H9 (cell line): Measurements from ENCODE around the gene VWA3A. TPM values are rescaled to one million over a fixed set of nuclear protein-coding genes. Genes with fewer than 3 reads are reported as not detected.

Source experiments
- DNase-seq: peaks from one replicate; pipeline ENCODE4 v3.0.0-alpha.2; 2017
- H2AFZ ChIP-seq: one replicate; pipeline ENCODE4 v1.6.1; 2013; ENCODE audit warnings: mild to moderate bottlenecking, low read length, control low read depth, moderate library complexity
- H2AK5ac ChIP-seq: 2 replicates; pipeline ENCODE4 v1.6.1; 2013; ENCODE audit warnings: low read length, control low read depth, mixed read lengths; ENCODE audit not compliant: insufficient read length
- H2BK120ac ChIP-seq: one replicate; pipeline ENCODE4 v1.6.1; 2013; ENCODE audit warnings: low read depth, mild to moderate bottlenecking, low read length, control low read depth, inconsistent platforms; ENCODE audit not compliant: poor library complexity, severe bottlenecking
- H2BK12ac ChIP-seq: 2 replicates; pipeline ENCODE4 v1.6.1; 2013; ENCODE audit warnings: low read length, control low read depth, mixed read lengths, low read depth; ENCODE audit not compliant: insufficient read length
- H2BK15ac ChIP-seq: 2 replicates; pipeline ENCODE4 v1.6.1; 2013; ENCODE audit warnings: low read depth, low read length, control low read depth
- H2BK20ac ChIP-seq: one replicate; pipeline ENCODE4 v1.6.1; 2013; ENCODE audit warnings: low read depth, mild to moderate bottlenecking, low read length, control low read depth, inconsistent platforms; ENCODE audit not compliant: poor library complexity, severe bottlenecking
- H2BK5ac ChIP-seq: 2 replicates; pipeline ENCODE4 v1.6.1; 2013; ENCODE audit warnings: low read length, control low read depth, mixed read lengths; ENCODE audit not compliant: insufficient read length
- H3K14ac ChIP-seq: 2 replicates; pipeline ENCODE4 v1.6.1; 2013; ENCODE audit warnings: low read length, control low read depth; ENCODE audit not compliant: insufficient read depth
- H3K18ac ChIP-seq: 2 replicates; pipeline ENCODE4 v1.6.1; 2013; ENCODE audit warnings: low read depth, mild to moderate bottlenecking, mixed read lengths, low read length, control low read depth; ENCODE audit not compliant: insufficient read length
- H3K23ac ChIP-seq: 2 replicates; pipeline ENCODE4 v1.6.1; 2013; ENCODE audit warnings: low read length, control low read depth, mixed read lengths, low read depth; ENCODE audit not compliant: insufficient read length
- H3K23me2 ChIP-seq: 2 replicates; pipeline ENCODE4 v1.6.1; 2013; ENCODE audit warnings: low read depth, mild to moderate bottlenecking, mixed read lengths, low read length, control low read depth; ENCODE audit not compliant: insufficient read length, poor library complexity, severe bottlenecking
- H3K27ac ChIP-seq: 2 replicates; pipeline ENCODE4 v1.5.1; 2013; ENCODE audit warnings: low read length, control low read depth, mixed read lengths, low read depth; ENCODE audit not compliant: insufficient read length
- H3K27me3 ChIP-seq: 2 replicates; pipeline ENCODE4 v1.6.1; 2013; ENCODE audit warnings: low read length, control low read depth, inconsistent platforms; ENCODE audit not compliant: insufficient read depth
- H3K4ac ChIP-seq: 2 replicates; pipeline ENCODE4 v1.6.1; 2013; ENCODE audit warnings: low read depth, mild to moderate bottlenecking, control low read depth, inconsistent platforms, low read length, moderate library complexity
- H3K4me1 ChIP-seq: 2 replicates; pipeline ENCODE4 v1.6.1; 2013; ENCODE audit warnings: low read length, control low read depth, inconsistent platforms; ENCODE audit not compliant: insufficient read depth
- H3K4me2 ChIP-seq: 2 replicates; pipeline ENCODE4 v1.6.1; 2013; ENCODE audit warnings: low read length, control low read depth, mixed read lengths; ENCODE audit not compliant: insufficient read length, insufficient read depth
- H3K56ac ChIP-seq: 2 replicates; pipeline ENCODE4 v1.6.1; 2013; ENCODE audit warnings: low read depth, mild to moderate bottlenecking, mixed read lengths, low read length, control low read depth; ENCODE audit not compliant: insufficient read length
- H3K79me1 ChIP-seq: 2 replicates; pipeline ENCODE4 v1.6.1; 2013; ENCODE audit warnings: low read depth, mild to moderate bottlenecking, moderate library complexity, low read length, control low read depth, inconsistent platforms; ENCODE audit not compliant: insufficient read depth, poor library complexity, severe bottlenecking
- H3K79me2 ChIP-seq: 2 replicates; pipeline ENCODE4 v1.6.1; 2013; ENCODE audit warnings: low read length, control low read depth, inconsistent platforms; ENCODE audit not compliant: insufficient read depth
- H3K9ac ChIP-seq: 2 replicates; pipeline ENCODE4 v1.6.1; 2013; ENCODE audit warnings: low read length, control low read depth, mixed read lengths; ENCODE audit not compliant: insufficient read length; ENCODE audit errors: extremely low read depth
- H3K9me3 ChIP-seq: one replicate; pipeline ENCODE4 v1.6.1; 2013; ENCODE audit warnings: low read depth, low read length, inconsistent platforms; ENCODE audit not compliant: control insufficient read depth
- H3T11ph ChIP-seq: one replicate; pipeline ENCODE4 v1.6.1; 2013; ENCODE audit warnings: mild to moderate bottlenecking, low read length, control low read depth, inconsistent platforms
- H4K20me1 ChIP-seq: one replicate; pipeline ENCODE4 v1.6.1; 2013; ENCODE audit not compliant: control insufficient read depth, insufficient read length, insufficient read depth
- H4K5ac ChIP-seq: 2 replicates; pipeline ENCODE4 v1.6.1; 2013; ENCODE audit warnings: low read depth, mild to moderate bottlenecking, mixed read lengths, low read length, control low read depth; ENCODE audit not compliant: insufficient read length
- H4K8ac ChIP-seq: replicated peaks from 2 replicates; pipeline ENCODE4 v1.6.1; 2013; ENCODE audit warnings: low read length, control low read depth, mixed read lengths, low read depth; ENCODE audit not compliant: insufficient read length
- H4K91ac ChIP-seq: 2 replicates; pipeline ENCODE4 v1.6.1; 2013; ENCODE audit warnings: low read depth, mild to moderate bottlenecking, moderate library complexity, mixed read lengths, low read length, control low read depth; ENCODE audit not compliant: insufficient read length
- H3K27ac Mint-ChIP-seq, 3 experiments: 2 replicates in 2 of 3; 3 replicates in 1 of 3; pipeline ENCODE4 v1.8.0; 2020 to 2021; ENCODE audit warnings: mixed read lengths in 3 of 3, mild to moderate bottlenecking in 1 of 3, moderate library complexity in 1 of 3
- H3K27me3 Mint-ChIP-seq: 2 replicates; pipeline ENCODE4 v1.8.0; 2021; ENCODE audit warnings: low read depth, mild to moderate bottlenecking, moderate library complexity, mixed read lengths
- H3K36me3 Mint-ChIP-seq, 3 experiments: 2 replicates in 2 of 3; 3 replicates in 1 of 3; pipeline ENCODE4 v1.8.0; 2020 to 2021; ENCODE audit warnings: low read depth in 3 of 3, mixed read lengths in 3 of 3; ENCODE audit not compliant: insufficient read depth in 1 of 3
- H3K4me1 Mint-ChIP-seq, 2 experiments: 2 replicates each; pipeline ENCODE4 v1.8.0; 2020; ENCODE audit warnings: mixed read lengths in 2 of 2
- H3K4me3 Mint-ChIP-seq, 2 experiments: 2 replicates in 1 of 2; 3 replicates in 1 of 2; pipeline ENCODE4 v1.8.0; 2020 to 2021; ENCODE audit warnings: mild to moderate bottlenecking in 2 of 2, mixed read lengths in 2 of 2, moderate library complexity in 1 of 2
- H3K9me3 Mint-ChIP-seq, 2 experiments: 2 replicates in 1 of 2; 3 replicates in 1 of 2; pipeline ENCODE4 v1.8.0; 2020; ENCODE audit warnings: mild to moderate bottlenecking in 2 of 2, mixed read lengths in 2 of 2, moderate library complexity in 1 of 2
- CTCF ChIP-seq: fragments of 200-600 bp; sonication (generic); conservative IDR thresholded peaks from 3 replicates; pipeline ENCODE4 v1.8.0; 2021; ENCODE audit warnings: antibody characterized with exemption, mild to moderate bottlenecking
- WGBS: extraction: QIAGEN DNeasy Blood & Tissue Kit; methylation state at CpG from one replicate; pipeline ENCODE4 v1.1.7; 2013; ENCODE audit warnings: missing lambda C conversion rate, low lambda C conversion rate, mixed read lengths; ENCODE audit not compliant: insufficient read length; ENCODE audit errors: extremely low coverage; 5-methylcytosine and 5-hydroxymethylcytosine counted together
- total RNA-seq: library from RNA; stranded (reverse); gene quantifications from 2 replicates; pipeline ENCODE4 v1.2.1, GENCODE V29; 2021

The VWA3A gene
- total RNA-seq, 1 experiment from 2014 or later: not detected

- Histone ChIP-seq H3K79me2 (no peaks in the 10 kb centered on the region), H2BK20ac (no peak overlapping the region), H3K9me3 (no peaks in the 10 kb centered on the region), H4K8ac (no peak overlapping the region), H2BK15ac (no peak overlapping the region), H4K20me1 (no peaks in the 10 kb centered on the region), H3K9ac (no peak overlapping the region), H3K18ac (no peak overlapping the region), H3K23me2 (peaks cover 12% of the 10 kb centered on the region), H3T11ph (no peak overlapping the region), H2AK5ac (no peak overlapping the region), H3K56ac (no peak overlapping the region), H3K27ac (no peak overlapping the region), H4K5ac (no peak overlapping the region), H3K23ac (no peak overlapping the region), H4K91ac (no peak overlapping the region), H3K4me2 (peak overlapping the region; percentile 73), H3K14ac (no peak overlapping the region), H3K79me1 (no peaks in the 10 kb centered on the region), H2BK120ac (no peak overlapping the region), H3K27me3 (no peaks in the 10 kb centered on the region), H2BK12ac (no peak overlapping the region), H2BK5ac (no peak overlapping the region), H2AFZ (no peak overlapping the region), H3K4me1 (no peaks in the 10 kb centered on the region; the same call in 1 of the 2 replicates), H3K4ac (no peak overlapping the region)
- TF ChIP-seq CTCF: peak; percentile 90
- Mint-ChIP-seq H3K4me1 (peaks cover 28 to 35% of the 10 kb centered on the region in 2 experiments), H3K27me3 (peaks cover 13% of the 10 kb centered on the region), H3K9me3 (no peaks in the 10 kb centered on the region), H3K4me3 (peak overlapping the region in 1 of 2 experiments; percentile 92; a peak in 4 of 5 replicates), H3K27ac (peak overlapping the region in 1 of 3 experiments; percentile 56; a peak in 1 of 7 replicates), H3K36me3 (no peaks in the 10 kb centered on the region)
- DNase-seq: peak; percentile 75
- no CpG with 5 or more reads among the region's 8 CpGs for WGBS
Observed at GRCh38 chr16:22188595-22189442, 96.5 kb downstream of the VWA3A start.
